Retina (tissue), 1 donor: ENCODE data around the gene TNN.
A peak's percentile ranks its signal among the peaks of the same experiment; 100 is the strongest.

Source experiments
- DNase-seq: peaks from one replicate; pipeline ENCODE4 v3.0.0-alpha.2; 2016

The TNN gene

GRCh38 chr1:175178056-175178455 lies 110.4 kb downstream of the TNN start:
- no peak for DNase-seq

- no peak for DNase-seq
These were observed 110.8 kb downstream of the TNN start for GRCh38 chr1:175178456-175178855.

GRCh38 chr1:175179837-175180590 lies 112.4 kb downstream of the TNN start:
- DNase-seq = no peak

GRCh38 chr1:175182201-175182746 lies 114.6 kb downstream of the TNN start:
- no peak for DNase-seq

- no peak for DNase-seq
These were observed 116.0 kb downstream of the TNN start for GRCh38 chr1:175183586-175183985.

GRCh38 chr1:175185903-175186302 lies 118.3 kb downstream of the TNN start:
- DNase-seq = no peak

GRCh38 chr1:175186433-175187160 lies 119.0 kb downstream of the TNN start:
- no peak for DNase-seq

- no peak for DNase-seq
These were observed 121.3 kb downstream of the TNN start for GRCh38 chr1:175188936-175189335.

GRCh38 chr1:175191659-175192058 lies 124.0 kb downstream of the TNN start:
- DNase-seq = no peak

- peak; percentile 47 for DNase-seq
These were observed 124.5 kb downstream of the TNN start for GRCh38 chr1:175192111-175192629.

- DNase-seq = peak; percentile 54
These were observed 125.2 kb downstream of the TNN start, which contains the start of gene KIAA0040 for GRCh38 chr1:175192630-175193526. Gene KIAA0040 (minus strand): TSS chr1:175192776. CDS start chr1:175161013, 31,763 bp downstream.

- no peak for DNase-seq
These were observed 125.9 kb downstream of the TNN start for GRCh38 chr1:175193527-175193910.

GRCh38 chr1:175195281-175195680 lies 127.6 kb downstream of the TNN start:
- no peak for DNase-seq

- no peak for DNase-seq
These were observed 128.2 kb downstream of the TNN start for GRCh38 chr1:175195798-175196197.

- no peak for DNase-seq
These were observed 129.9 kb downstream of the TNN start for GRCh38 chr1:175197531-175197930.
